Colonic mucosa (tissue), 4 donors: ENCODE data around the gene PDGFD. TPM values are rescaled to one million over a fixed set of nuclear protein-coding genes. Genes with fewer than 3 reads are reported as not detected.

Experiments used
- DNase-seq: peaks from one replicate; pipeline ENCODE4 v3.0.0-alpha.2; 2020
- H3K27ac ChIP-seq: fragments of 200-600 bp; one replicate; pipeline ENCODE4 v1.8.0; 2021
- H3K27me3 ChIP-seq: fragments of 200-600 bp; one replicate; pipeline ENCODE4 v1.8.0; 2021
- H3K36me3 ChIP-seq: fragments of 200-600 bp; one replicate; pipeline ENCODE4 v1.8.0; 2021
- H3K4me1 ChIP-seq: fragments of 200-600 bp; one replicate; pipeline ENCODE4 v1.8.0; 2021; ENCODE audit warnings: mild to moderate bottlenecking
- H3K4me3 ChIP-seq: fragments of 200-600 bp; one replicate; pipeline ENCODE4 v1.8.0; 2021
- H3K9ac ChIP-seq, 2 donors: one replicate each; pipeline ENCODE4 v1.7.0; 2013; ENCODE audit warnings: control low read depth in 2 of 2, low read depth in 2 of 2, low read length in 2 of 2
- H3K9me3 ChIP-seq: fragments of 200-600 bp; one replicate; pipeline ENCODE4 v1.8.0; 2021
- intact Hi-C: fragments of 100-400 bp; cut with DNase I; formaldehyde crosslinking; loops from one replicate; pipeline ENCODE4 v1.14.1; 2022
- total RNA-seq, 2 donors: library from RNA; stranded (reverse); fragmentation: NEBNext Ultra II Directional in 1 of 2; extraction: Animal tissue kit (Norgen Biotek cat#: 25700) in 1 of 2; gene quantifications; one replicate each; pipeline ENCODE4 v1.2.1, GENCODE V29; 2021
- TF ChIP-seq, protein P1 (sequence below): fragments of 200-600 bp; IDR thresholded peaks from one replicate; pipeline ENCODE4 v1.8.0; 2022; ENCODE audit warnings: antibody characterized with exemption, mild to moderate bottlenecking
- donor health status: healthy.
- donor health status: DM: no; HTN: no; CAD: no.
- donor health status: DM: no; HTN: no; CAD: no.

The PDGFD gene
- total RNA-seq, 2 donors from 2014 or later: 2.1 to 5.4 TPM

DNA sequence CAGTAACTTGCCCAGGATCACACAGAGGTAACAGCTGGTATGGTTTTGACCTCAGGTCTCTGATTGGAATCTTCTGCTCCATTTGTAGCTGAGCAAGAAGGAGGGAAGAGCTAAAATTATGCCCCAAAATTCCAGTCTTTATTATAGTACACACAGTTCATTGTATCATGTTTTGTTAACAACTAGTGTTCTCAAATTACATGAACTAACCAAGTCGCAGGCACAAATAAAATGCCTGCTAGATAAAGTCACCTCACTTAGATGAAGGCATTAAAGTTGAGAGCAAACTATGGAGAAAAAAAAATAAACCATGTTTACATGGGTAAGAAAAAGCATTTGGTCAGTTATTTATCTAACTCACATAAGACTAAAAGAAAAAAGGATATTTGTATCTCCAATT, 58.8 kb downstream of the PDGFD start:
- H3K27ac ChIP-seq: no peak overlapping the region
- no peak for DNase-seq

DNA sequence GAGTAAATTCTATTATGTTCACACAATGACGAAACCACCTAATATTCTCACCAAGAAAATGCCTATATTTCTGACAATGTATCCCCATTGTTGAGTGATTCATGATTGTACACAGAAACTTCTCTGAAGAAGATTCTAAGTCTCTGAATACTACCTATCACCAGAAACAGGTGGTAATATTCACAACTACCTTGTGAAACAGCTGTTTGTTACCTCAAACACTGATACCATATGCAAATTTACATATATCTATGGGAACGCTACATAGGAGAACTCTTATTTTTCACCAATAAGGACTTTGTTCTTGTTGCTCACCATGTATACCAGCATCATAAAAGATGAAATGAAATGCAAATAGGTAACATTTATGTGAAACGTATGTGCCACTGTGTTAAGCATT, 59.3 kb downstream of the PDGFD start:
- Histone ChIP-seq H3K27ac (no peak overlapping the region), H3K4me3 (no peak overlapping the region), H3K4me1 (no peaks in the 10 kb centered on the region), H3K9me3 (no peaks in the 10 kb centered on the region), H3K9ac (no peak overlapping the region), H3K27me3 (no peaks in the 10 kb centered on the region), H3K36me3 (no peaks in the 10 kb centered on the region)
- intact Hi-C loops: no loop called here
- DNase-seq: no peak
- TF ChIP-seq, protein P1, sequence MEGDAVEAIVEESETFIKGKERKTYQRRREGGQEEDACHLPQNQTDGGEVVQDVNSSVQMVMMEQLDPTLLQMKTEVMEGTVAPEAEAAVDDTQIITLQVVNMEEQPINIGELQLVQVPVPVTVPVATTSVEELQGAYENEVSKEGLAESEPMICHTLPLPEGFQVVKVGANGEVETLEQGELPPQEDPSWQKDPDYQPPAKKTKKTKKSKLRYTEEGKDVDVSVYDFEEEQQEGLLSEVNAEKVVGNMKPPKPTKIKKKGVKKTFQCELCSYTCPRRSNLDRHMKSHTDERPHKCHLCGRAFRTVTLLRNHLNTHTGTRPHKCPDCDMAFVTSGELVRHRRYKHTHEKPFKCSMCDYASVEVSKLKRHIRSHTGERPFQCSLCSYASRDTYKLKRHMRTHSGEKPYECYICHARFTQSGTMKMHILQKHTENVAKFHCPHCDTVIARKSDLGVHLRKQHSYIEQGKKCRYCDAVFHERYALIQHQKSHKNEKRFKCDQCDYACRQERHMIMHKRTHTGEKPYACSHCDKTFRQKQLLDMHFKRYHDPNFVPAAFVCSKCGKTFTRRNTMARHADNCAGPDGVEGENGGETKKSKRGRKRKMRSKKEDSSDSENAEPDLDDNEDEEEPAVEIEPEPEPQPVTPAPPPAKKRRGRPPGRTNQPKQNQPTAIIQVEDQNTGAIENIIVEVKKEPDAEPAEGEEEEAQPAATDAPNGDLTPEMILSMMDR: no peak

More for the DNA sequence above, 58.8 kb downstream of the PDGFD start:
- intact Hi-C loops: no loop called here
- Histone ChIP-seq H3K27me3 (no peaks in the 10 kb centered on the region), H3K4me3 (no peak overlapping the region), H3K9ac (no peak overlapping the region), H3K4me1 (no peaks in the 10 kb centered on the region), H3K36me3 (no peaks in the 10 kb centered on the region), H3K9me3 (no peaks in the 10 kb centered on the region)
- TF ChIP-seq, protein P1: no peak

DNA sequence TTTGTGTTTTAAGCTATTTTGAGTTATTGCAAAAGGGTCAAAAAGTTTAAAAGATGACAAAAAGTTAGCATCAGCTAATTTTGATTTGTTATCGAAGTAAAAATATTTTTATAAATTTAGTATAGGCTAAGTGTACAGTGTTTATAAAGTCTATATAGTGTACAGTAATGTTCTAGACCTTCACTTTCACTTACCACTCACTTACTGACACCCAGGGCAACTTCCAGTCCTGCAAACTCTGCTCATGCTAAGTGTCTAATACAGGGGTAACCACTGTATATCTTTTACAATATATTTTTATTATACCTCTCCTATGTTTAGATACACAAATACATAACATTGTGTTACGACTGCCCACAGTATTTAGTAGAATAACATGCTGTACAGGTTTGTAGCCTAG, 59.7 kb downstream of the PDGFD start:
- TF ChIP-seq, protein P1: no peak
- no peak for DNase-seq
- H3K27ac ChIP-seq: no peak overlapping the region
- no peaks in the 10 kb centered on the region for H3K36me3 ChIP-seq
- H3K27me3 ChIP-seq: no peaks in the 10 kb centered on the region
- H3K9me3 ChIP-seq: no peaks in the 10 kb centered on the region
- no peak overlapping the region for H3K9ac ChIP-seq
- H3K4me3 ChIP-seq: no peak overlapping the region
- intact Hi-C loops: no loop called here
- H3K4me1 ChIP-seq: no peaks in the 10 kb centered on the region

DNA sequence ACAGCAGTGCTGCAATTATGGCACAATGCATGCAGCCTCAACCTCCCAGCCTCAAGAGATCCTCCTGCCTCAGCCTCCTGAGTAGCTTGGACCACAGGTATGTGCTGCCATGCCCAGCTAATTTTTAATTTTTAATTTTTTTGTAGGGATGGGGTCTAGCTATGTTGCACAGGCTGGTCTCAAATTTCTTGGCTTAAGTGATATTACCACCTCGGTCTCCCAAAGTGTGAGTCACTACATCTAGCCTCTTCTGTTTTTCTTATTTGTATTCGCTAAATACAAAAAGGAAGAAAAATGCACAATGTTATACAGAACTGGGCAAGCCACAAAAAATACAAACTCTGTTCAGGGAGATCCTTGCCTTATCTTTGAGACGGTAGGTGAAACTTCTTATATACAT, 65.4 kb downstream of the PDGFD start:
- TF ChIP-seq, protein P1: no peak
- Histone ChIP-seq H3K27me3 (no peaks in the 10 kb centered on the region), H3K4me3 (no peak overlapping the region), H3K27ac (no peak overlapping the region), H3K9me3 (no peaks in the 10 kb centered on the region), H3K36me3 (no peaks in the 10 kb centered on the region), H3K4me1 (no peaks in the 10 kb centered on the region), H3K9ac (no peak overlapping the region)
- intact Hi-C loops: no loop called here
- DNase-seq: no peak

DNA sequence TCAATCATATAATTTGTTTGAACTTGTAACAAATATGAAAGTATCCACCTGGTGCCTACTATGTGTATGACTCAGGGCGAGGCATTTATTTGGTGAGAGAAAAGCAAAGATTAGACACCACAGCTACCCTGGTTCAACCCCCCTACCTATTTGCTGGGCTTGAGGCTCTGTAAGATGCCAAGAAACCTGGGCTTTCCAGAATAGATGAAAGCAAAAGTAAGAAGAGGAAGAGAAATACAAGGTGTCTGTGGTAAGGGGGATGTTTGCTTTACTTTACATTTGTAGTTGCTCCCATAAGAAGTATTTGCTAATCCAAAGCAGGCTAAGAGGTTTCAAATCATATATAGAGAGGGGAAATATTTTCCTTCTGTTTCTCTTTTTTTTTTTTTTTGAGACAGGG, 65.8 kb downstream of the PDGFD start:
- no peak for DNase-seq
- H3K27ac ChIP-seq: no peak overlapping the region
- TF ChIP-seq, protein P1: no peak
- intact Hi-C loops: no loop called here
- H3K9me3 ChIP-seq: no peaks in the 10 kb centered on the region
- no peaks in the 10 kb centered on the region for H3K4me1 ChIP-seq
- H3K27me3 ChIP-seq: no peaks in the 10 kb centered on the region
- H3K9ac ChIP-seq: no peak overlapping the region
- no peaks in the 10 kb centered on the region for H3K36me3 ChIP-seq
- no peak overlapping the region for H3K4me3 ChIP-seq

DNA sequence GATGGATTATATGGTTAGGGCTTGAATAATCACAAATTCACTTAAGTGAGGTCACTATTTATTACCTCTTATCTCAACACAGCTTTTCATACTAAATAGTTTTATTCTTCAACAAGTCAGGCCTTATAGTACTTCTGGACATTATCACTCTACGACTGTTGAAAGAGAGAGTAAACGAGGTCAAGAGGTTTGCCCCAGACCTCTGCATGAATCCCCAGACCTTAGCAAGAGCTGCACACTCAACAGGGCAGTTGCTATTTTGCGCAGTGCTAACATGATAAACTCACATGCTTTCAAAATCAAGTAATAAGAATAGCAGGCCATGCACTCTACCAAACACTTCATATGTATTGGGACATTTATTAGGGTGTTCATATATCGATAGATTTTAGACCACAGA, 67.0 kb downstream of the PDGFD start:
- intact Hi-C loops: no loop called here
- Histone ChIP-seq H3K4me1 (no peaks in the 10 kb centered on the region), H3K36me3 (no peaks in the 10 kb centered on the region), H3K27ac (no peak overlapping the region), H3K9ac (no peak overlapping the region), H3K4me3 (no peak overlapping the region), H3K27me3 (no peaks in the 10 kb centered on the region), H3K9me3 (no peaks in the 10 kb centered on the region)
- TF ChIP-seq, protein P1: no peak
- no peak for DNase-seq
